Measurements from ENCODE around the gene KANTR.

The KANTR gene

DNA sequence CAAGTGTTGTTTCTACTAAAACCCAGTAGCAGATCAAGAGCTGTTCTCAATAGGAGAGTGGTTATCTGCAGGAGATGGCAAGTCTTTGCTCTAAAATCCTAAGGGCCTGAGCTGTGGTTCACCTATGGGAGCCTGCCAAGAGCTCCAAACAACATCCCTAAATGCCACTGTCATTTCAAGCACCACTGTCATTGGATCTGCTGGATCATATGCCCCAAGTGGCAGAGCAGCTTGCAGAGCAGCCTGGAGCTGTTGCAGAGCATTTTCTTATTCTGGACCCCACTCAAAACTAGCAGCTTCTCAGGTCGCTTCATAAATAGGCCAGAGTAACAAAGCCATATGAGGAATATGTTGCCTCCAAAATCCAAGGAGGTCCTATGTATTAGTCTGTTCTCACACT is 59.6 kb downstream of the KANTR start:
- no peak overlapping the region for H3K27ac ChIP-seq
- H3K27me3 ChIP-seq (ENCODE audit: insufficient read depth, low read depth, severe bottlenecking): peaks cover 12% of the 10 kb centered on the region
- TF ChIP-seq, protein P1, sequence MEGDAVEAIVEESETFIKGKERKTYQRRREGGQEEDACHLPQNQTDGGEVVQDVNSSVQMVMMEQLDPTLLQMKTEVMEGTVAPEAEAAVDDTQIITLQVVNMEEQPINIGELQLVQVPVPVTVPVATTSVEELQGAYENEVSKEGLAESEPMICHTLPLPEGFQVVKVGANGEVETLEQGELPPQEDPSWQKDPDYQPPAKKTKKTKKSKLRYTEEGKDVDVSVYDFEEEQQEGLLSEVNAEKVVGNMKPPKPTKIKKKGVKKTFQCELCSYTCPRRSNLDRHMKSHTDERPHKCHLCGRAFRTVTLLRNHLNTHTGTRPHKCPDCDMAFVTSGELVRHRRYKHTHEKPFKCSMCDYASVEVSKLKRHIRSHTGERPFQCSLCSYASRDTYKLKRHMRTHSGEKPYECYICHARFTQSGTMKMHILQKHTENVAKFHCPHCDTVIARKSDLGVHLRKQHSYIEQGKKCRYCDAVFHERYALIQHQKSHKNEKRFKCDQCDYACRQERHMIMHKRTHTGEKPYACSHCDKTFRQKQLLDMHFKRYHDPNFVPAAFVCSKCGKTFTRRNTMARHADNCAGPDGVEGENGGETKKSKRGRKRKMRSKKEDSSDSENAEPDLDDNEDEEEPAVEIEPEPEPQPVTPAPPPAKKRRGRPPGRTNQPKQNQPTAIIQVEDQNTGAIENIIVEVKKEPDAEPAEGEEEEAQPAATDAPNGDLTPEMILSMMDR (IDR thresholded peaks at IDR 0.05; ENCODE audit: low read depth, low read length): no peak
- DNase-seq: no peak
- H3K4me3 ChIP-seq (ENCODE audit: low read depth, low read length): no peak overlapping the region
- H3K9me3 ChIP-seq (ENCODE audit: severe bottlenecking): no peaks in the 10 kb centered on the region
- no peaks in the 10 kb centered on the region for H3K36me3 ChIP-seq

DNA sequence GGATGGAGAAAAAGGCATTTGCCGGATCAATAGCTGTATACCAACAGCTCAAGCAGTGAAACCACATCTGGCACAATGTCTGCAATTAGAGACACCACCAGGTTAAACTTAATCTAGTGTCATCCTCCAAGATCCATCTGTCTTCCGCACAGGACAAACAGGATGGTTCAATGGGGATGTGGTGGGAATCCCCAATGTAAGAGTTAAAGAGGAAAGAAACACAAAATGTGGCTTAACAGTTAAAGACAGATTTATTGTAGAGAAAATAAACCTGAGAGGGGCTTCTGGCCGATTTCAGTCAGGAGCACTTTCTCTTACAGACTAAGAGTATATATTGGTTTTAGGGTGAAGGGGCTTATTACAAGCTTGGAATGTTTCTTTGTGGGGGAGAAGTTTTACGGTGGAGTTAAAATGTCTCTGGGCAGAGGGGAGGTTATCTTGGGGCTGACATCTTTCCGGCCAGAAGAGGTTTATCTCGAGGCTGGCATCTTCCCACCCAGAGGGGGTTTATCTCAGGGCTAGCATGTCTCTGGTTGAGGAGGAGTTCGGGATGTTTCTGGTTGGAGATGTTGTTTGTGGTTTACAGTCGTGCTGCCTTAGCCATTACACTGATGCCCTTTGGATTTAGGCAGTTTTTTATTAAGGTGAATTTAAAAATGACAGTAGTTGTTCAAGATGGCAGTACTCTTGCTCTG is 61.7 kb downstream of the KANTR start:
- peaks cover 18% of the 10 kb centered on the region for H3K27me3 ChIP-seq (ENCODE audit: insufficient read depth, low read depth, severe bottlenecking)
- H3K4me3 ChIP-seq (ENCODE audit: low read depth, low read length): no peak overlapping the region
- H3K36me3 ChIP-seq: no peaks in the 10 kb centered on the region
- H3K9me3 ChIP-seq (ENCODE audit: severe bottlenecking): no peaks in the 10 kb centered on the region
- no peak for DNase-seq
- no peak overlapping the region for H3K27ac ChIP-seq
- TF ChIP-seq, protein P1 (IDR thresholded peaks at IDR 0.05; ENCODE audit: low read depth, low read length): no peak

DNA sequence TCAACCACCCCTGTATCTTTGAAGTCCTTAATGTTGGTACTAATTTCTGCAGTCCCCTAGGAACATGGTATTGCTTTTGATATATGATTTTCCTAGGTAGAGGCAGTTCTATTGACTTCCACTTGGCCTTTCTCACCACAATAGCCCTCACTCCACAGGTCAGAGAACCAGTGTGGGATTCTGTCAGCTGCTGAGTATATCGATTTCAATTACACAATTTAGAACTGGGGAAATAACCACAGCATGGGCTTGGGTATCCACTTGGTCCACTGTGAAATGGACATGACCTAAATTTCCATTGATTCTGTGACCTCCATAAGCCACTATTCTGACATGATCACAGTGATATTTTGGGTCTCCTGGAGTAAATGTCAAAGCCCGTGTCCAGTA is 62.3 kb downstream of the KANTR start:
- H3K4me3 ChIP-seq (ENCODE audit: low read depth, low read length): no peak overlapping the region
- DNase-seq: no peak

DNA sequence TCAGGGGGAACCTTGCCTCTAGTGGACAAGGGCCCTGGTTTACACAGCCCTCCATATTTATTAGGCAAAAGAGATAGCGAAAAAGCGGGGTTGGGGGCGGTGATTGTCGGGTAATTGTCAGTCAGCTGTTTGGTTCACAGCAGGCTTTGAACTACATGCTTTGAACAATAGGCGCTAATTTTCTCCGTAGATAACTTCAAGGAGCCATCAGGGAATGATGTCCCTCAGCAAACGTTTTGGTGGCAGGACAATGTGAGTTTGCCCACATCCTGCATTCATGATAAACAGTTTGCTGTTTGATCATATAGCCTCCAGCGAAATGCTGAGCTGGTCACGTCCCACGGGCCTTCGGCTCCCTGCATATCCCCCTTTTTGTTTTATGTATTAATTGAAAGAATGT is 65.2 kb downstream of the KANTR start:
- no peaks in the 10 kb centered on the region for H3K36me3 ChIP-seq
- no peak overlapping the region for H3K27ac ChIP-seq
- H3K27me3 ChIP-seq (ENCODE audit: insufficient read depth, low read depth, severe bottlenecking): peaks cover 23% of the 10 kb centered on the region
- TF ChIP-seq, protein P1 (IDR thresholded peaks at IDR 0.05; ENCODE audit: low read depth, low read length): no peak
- H3K9me3 ChIP-seq (ENCODE audit: severe bottlenecking): no peaks in the 10 kb centered on the region
- no peak for DNase-seq
- H3K4me3 ChIP-seq (ENCODE audit: low read depth, low read length): no peak overlapping the region

More for the DNA sequence above, 62.3 kb downstream of the KANTR start:
- Histone ChIP-seq H3K9me3 (ENCODE audit: severe bottlenecking) (no peaks in the 10 kb centered on the region), H3K36me3 (no peaks in the 10 kb centered on the region), H3K27me3 (ENCODE audit: insufficient read depth, low read depth, severe bottlenecking) (peaks cover 18% of the 10 kb centered on the region), H3K27ac (no peak overlapping the region)
- TF ChIP-seq, protein P1 (IDR thresholded peaks at IDR 0.05; ENCODE audit: low read depth, low read length): no peak

DNA sequence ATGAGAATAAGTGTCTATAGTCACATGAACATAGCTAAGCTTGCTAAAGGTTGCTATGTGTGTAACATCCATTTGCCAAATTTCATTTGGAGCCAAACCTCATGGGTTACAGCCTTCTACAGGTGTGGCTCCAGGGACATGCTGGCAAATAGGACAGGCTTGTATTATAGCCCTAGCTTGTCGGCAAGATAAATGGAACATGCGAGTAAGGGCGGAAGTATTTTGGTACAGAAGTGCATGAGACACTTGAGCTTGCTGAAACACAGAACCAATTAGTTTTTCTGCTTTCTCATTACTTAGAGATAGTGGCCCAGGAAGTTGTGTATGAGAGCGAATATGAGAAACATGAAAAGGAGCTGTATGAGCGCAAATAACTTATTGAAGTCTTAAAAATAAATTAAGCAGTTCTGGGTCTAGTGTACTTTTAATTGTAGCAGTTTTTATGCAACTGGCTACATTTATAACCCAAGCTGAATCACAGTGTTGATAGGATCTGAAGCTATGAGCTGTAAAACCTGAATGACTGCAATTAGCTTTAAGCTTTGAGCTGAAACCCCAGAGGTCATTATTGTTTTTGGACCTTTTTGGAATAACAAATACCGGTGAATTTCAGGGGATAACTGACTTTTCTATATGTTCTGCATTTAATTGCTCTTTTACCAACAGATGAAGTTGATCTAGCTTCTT is 66.5 kb downstream of the KANTR start:
- Histone ChIP-seq H3K36me3 (no peaks in the 10 kb centered on the region), H3K9me3 (ENCODE audit: severe bottlenecking) (no peaks in the 10 kb centered on the region), H3K27me3 (ENCODE audit: insufficient read depth, low read depth, severe bottlenecking) (peaks cover 23% of the 10 kb centered on the region), H3K27ac (no peak overlapping the region), H3K4me3 (ENCODE audit: low read depth, low read length) (no peak overlapping the region)
- DNase-seq: no peak
- TF ChIP-seq, protein P1 (IDR thresholded peaks at IDR 0.05; ENCODE audit: low read depth, low read length): no peak
